Measurements from ENCODE around the gene CLIC3.

CLIC3 gene

DNA sequence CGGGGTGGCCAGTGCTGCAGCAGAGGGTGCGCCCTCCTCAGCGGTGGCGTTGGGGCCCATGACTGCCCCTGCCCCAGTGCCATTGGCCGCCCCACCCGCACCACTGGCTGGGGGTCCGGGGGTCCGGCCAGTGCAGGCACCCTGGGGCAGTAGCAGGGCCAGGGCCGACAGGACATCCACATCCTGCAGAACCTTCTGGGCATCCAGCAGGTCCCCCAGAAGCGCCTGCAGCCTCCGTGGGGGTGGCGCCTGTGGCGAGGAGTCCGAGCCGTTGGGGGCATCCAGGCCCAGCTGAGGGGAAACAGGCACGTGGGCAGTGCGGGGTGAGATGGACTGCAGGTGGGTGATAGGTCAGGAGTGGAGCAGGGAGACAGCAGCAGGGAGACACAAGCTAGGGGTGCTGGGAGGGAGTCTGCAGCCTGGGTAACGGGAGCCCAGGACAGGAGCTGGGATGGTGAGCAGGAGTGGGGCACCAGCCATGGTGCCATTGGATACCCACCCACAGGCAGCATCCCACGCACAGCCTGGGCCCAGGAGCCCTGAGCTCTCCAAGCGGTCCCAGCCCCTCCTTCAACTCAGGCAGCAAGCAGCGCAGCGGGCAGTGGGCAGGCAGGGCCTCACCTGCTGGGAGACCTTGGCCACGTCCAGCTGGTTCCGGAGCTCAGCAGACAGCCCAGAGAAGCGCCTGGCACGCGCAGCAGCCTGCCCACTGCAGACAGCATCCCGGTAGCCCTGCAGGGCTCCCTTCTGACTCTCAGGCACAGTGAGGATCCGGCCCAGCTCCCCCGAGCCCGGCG is 24.6 kb upstream of the CLIC3 start:
- H2AFZ ChIP-seq (ENCODE audit: low read depth, low read length), result no peak overlapping the region

GRCh38 chr9:137019891-137020683 is 23.7 kb upstream of the CLIC3 start:
- Histone ChIP-seq H3K9ac (ENCODE audit: low read length) (no peak overlapping the region), H3K27me3 (ENCODE audit: low read depth, low read length) (no peaks in the 10 kb centered on the region), H3K9me3 (ENCODE audit: insufficient read depth, low read length) (no peaks in the 10 kb centered on the region), H3K36me3 (replicated peaks; ENCODE audit: low read depth, low read length) (no peaks in the 10 kb centered on the region), H2AFZ (ENCODE audit: low read depth, low read length) (no peak overlapping the region), H3K27ac (ENCODE audit: low read length) (no peak overlapping the region), H3K79me2 (ENCODE audit: low read length) (no peaks in the 10 kb centered on the region), H3K4me1 (ENCODE audit: low read length) (no peaks in the 10 kb centered on the region), H3K4me2 (ENCODE audit: low read length) (no peak overlapping the region), H4K20me1 (ENCODE audit: insufficient read depth, low read length) (no peaks in the 10 kb centered on the region), H3K4me3 (ENCODE audit: low read length) (no peak overlapping the region)
- TF ChIP-seq, protein P1, sequence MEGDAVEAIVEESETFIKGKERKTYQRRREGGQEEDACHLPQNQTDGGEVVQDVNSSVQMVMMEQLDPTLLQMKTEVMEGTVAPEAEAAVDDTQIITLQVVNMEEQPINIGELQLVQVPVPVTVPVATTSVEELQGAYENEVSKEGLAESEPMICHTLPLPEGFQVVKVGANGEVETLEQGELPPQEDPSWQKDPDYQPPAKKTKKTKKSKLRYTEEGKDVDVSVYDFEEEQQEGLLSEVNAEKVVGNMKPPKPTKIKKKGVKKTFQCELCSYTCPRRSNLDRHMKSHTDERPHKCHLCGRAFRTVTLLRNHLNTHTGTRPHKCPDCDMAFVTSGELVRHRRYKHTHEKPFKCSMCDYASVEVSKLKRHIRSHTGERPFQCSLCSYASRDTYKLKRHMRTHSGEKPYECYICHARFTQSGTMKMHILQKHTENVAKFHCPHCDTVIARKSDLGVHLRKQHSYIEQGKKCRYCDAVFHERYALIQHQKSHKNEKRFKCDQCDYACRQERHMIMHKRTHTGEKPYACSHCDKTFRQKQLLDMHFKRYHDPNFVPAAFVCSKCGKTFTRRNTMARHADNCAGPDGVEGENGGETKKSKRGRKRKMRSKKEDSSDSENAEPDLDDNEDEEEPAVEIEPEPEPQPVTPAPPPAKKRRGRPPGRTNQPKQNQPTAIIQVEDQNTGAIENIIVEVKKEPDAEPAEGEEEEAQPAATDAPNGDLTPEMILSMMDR (IDR thresholded peaks at IDR 0.05; ENCODE audit: low read depth, low read length), result no peak
- TF ChIP-seq EZH2phosphoT487 (IDR thresholded peaks at IDR 0.05; ENCODE audit: low read depth), result no peak

More for the DNA sequence above, 24.6 kb upstream of the CLIC3 start:
- no peaks in the 10 kb centered on the region for H3K36me3 ChIP-seq (replicated peaks; ENCODE audit: low read depth, low read length)
- no peaks in the 10 kb centered on the region for H4K20me1 ChIP-seq (ENCODE audit: insufficient read depth, low read length)
- H3K27ac ChIP-seq (ENCODE audit: low read length), result no peak overlapping the region
- no peak overlapping the region for H3K4me2 ChIP-seq (ENCODE audit: low read length)
- peaks cover 5% of the 10 kb centered on the region; the same call in 1 of the 2 replicates for H3K4me1 ChIP-seq (ENCODE audit: low read length)
- no peak overlapping the region for H3K4me3 ChIP-seq (ENCODE audit: low read length)
- no peaks in the 10 kb centered on the region for H3K27me3 ChIP-seq (ENCODE audit: low read depth, low read length)
- no peaks in the 10 kb centered on the region for H3K79me2 ChIP-seq (ENCODE audit: low read length)
- no peaks in the 10 kb centered on the region for H3K9me3 ChIP-seq (ENCODE audit: insufficient read depth, low read length)
- TF ChIP-seq, protein P1 (IDR thresholded peaks at IDR 0.05; ENCODE audit: low read depth, low read length), result no peak
- no peak for TF ChIP-seq EZH2phosphoT487 (IDR thresholded peaks at IDR 0.05; ENCODE audit: low read depth)
- no peak overlapping the region for H3K9ac ChIP-seq (ENCODE audit: low read length)

DNA sequence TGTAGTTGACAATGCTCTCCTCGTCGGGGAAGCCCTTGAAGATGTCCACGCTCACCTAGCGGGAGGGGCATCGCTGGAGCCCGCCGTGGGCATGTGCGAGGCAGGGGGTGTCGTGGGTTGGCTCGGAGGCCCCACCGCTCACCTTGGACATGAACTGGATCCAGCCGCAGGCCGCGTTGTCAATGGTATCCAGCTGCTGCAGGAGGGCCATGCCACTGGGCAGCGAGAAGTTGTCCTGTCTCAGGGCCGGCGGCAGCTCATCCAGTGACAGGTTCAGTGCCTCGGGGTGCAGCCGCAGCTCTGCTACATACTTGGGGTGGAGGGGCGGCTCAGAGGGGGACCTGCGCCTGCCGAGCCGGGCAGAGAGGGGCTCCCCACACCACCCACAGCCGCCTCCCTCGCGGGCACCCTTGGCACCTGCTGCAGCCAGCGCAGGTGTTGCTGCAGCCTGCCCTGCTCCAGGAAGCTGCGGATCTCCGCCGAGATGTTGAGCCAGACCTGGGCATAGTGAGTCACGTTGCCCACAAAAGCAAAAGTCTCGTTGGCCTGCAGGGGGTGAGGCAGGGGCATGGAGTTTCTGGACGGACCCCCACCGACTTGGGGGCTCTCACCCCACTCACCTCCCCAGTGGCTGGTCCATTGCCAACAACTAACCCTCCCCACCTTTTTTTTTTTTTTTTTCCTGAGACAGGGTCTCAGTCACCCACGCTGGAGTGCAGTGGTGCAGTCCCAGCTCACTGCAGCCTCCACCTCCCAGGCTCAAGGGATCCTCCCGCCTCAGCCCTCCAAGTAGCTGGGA is 22.6 kb upstream of the CLIC3 start:
- Histone ChIP-seq H3K79me2 (ENCODE audit: low read length) (no peaks in the 10 kb centered on the region), H3K27ac (ENCODE audit: low read length) (no peak overlapping the region)
- TF ChIP-seq, protein P1 (IDR thresholded peaks at IDR 0.05; ENCODE audit: low read depth, low read length), result no peak
- TF ChIP-seq EZH2phosphoT487 (IDR thresholded peaks at IDR 0.05; ENCODE audit: low read depth), result no peak

More for the DNA sequence above, 22.6 kb upstream of the CLIC3 start:
- Histone ChIP-seq H3K27me3 (ENCODE audit: low read depth, low read length) (no peaks in the 10 kb centered on the region), H3K9ac (ENCODE audit: low read length) (no peak overlapping the region), H3K9me3 (ENCODE audit: insufficient read depth, low read length) (no peaks in the 10 kb centered on the region), H3K36me3 (replicated peaks; ENCODE audit: low read depth, low read length) (no peaks in the 10 kb centered on the region), H3K4me1 (ENCODE audit: low read length) (no peaks in the 10 kb centered on the region), H3K4me3 (ENCODE audit: low read length) (no peak overlapping the region), H2AFZ (ENCODE audit: low read depth, low read length) (no peak overlapping the region), H4K20me1 (ENCODE audit: insufficient read depth, low read length) (no peaks in the 10 kb centered on the region), H3K4me2 (ENCODE audit: low read length) (no peak overlapping the region)
